Occipital lobe (tissue), 2 donors: Measurements from ENCODE around the gene TRAF3IP1. TPM values are rescaled to one million over a fixed set of nuclear protein-coding genes. Genes with fewer than 3 reads are reported as not detected.
"Not testable (repeated sequence)": the region's sequence is repeated elsewhere in the genome, so short reads cannot be mapped to it uniquely, and the experiment has no call there.

Source experiments
- DNase-seq: peaks from one replicate; lab custom pipeline; 2025; lab: John Stamatoyannopoulos, UW
- total RNA-seq: library from RNA; depleted of rRNA; stranded (reverse); fragments of >200 nt; gene quantifications from one replicate; pipeline ENCODE4 v1.2.3, GENCODE V29; 2014

The TRAF3IP1 gene
- total RNA-seq, 1 donor from 2014 or later, result 10.5 TPM

- DNase-seq, result no peak
Measured at GRCh38 chr2:238339395-238339780, 19.1 kb downstream of the TRAF3IP1 start.

GRCh38 chr2:238339814-238340213 lies 19.5 kb downstream of the TRAF3IP1 start:
- DNase-seq, result no peak

GRCh38 chr2:238341536-238341935 lies 21.2 kb downstream of the TRAF3IP1 start:
- DNase-seq, result no peak

- no peak for DNase-seq
Measured at GRCh38 chr2:238344035-238344434, 23.7 kb downstream of the TRAF3IP1 start.

- no peak for DNase-seq
Measured at GRCh38 chr2:238344517-238344916, 24.2 kb downstream of the TRAF3IP1 start.

- DNase-seq, result no peak
Measured at GRCh38 chr2:238345297-238345968, 25.1 kb downstream of the TRAF3IP1 start.

GRCh38 chr2:238346544-238346943 lies 26.2 kb downstream of the TRAF3IP1 start:
- no peak for DNase-seq

- DNase-seq, result no peak
Measured at GRCh38 chr2:238350150-238350897, 30.0 kb downstream of the TRAF3IP1 start.

- DNase-seq, result no peak
Measured at GRCh38 chr2:238351315-238351714, 31.0 kb downstream of the TRAF3IP1 start.

GRCh38 chr2:238352361-238352760 lies 32.0 kb downstream of the TRAF3IP1 start:
- DNase-seq, result no peak

- DNase-seq, result no peak
Measured at GRCh38 chr2:238358769-238359168, 38.5 kb downstream of the TRAF3IP1 start.

- no peak for DNase-seq
Measured at GRCh38 chr2:238359403-238359802, 39.1 kb downstream of the TRAF3IP1 start.

- DNase-seq, result no peak
Measured at GRCh38 chr2:238361877-238362276, 41.6 kb downstream of the TRAF3IP1 start.

GRCh38 chr2:238362626-238363025 lies 42.3 kb downstream of the TRAF3IP1 start:
- no peak for DNase-seq

- DNase-seq, result no peak
Measured at GRCh38 chr2:238369591-238370040, 49.3 kb downstream of the TRAF3IP1 start.

GRCh38 chr2:238370094-238370822 lies 49.9 kb downstream of the TRAF3IP1 start:
- no peak for DNase-seq

GRCh38 chr2:238370823-238371372 lies 50.6 kb downstream of the TRAF3IP1 start:
- no peak for DNase-seq

- DNase-seq, result not testable (repeated sequence)
Measured at GRCh38 chr2:238372277-238372676, 52.0 kb downstream of the TRAF3IP1 start.

GRCh38 chr2:238376884-238377391 lies 56.6 kb downstream of the TRAF3IP1 start:
- no peak for DNase-seq

GRCh38 chr2:238378230-238379095 lies 58.1 kb downstream of the TRAF3IP1 start:
- no peak for DNase-seq
